Measurements from ENCODE around the gene OR8K3. TPM values are rescaled to one million over a fixed set of nuclear protein-coding genes. Genes with fewer than 3 reads are reported as not detected.

The OR8K3 gene
- polyA plus RNA-seq, 2 of the 4 experiments (the other 2 are of a cell fraction) = not detected

GRCh38 chr11:56307836-56308235 lies 7.1 kb upstream of the OR8K3 start (continued):
- TF ChIP-seq CTCF (IDR thresholded peaks at IDR 0.05) = no peak
- TF ChIP-seq PBX3 (IDR thresholded peaks at IDR 0.05) = no peak
- no peak for TF ChIP-seq CEBPB (IDR thresholded peaks at IDR 0.05)
- no peak for TF ChIP-seq MAFK (IDR thresholded peaks at IDR 0.05; ENCODE audit: partially characterized antibody)
- no peak for TF ChIP-seq RNF2 (IDR thresholded peaks at IDR 0.05; ENCODE audit: borderline replicate concordance, low read depth)

- 13% methylated on average over 8 of the region's 34 CpGs for WGBS (ENCODE audit: missing lambda C conversion rate)
- DNase-seq (ENCODE audit: low read depth in 1 of 2, low spot score in 1 of 2) (no peak), ATAC-seq (no peak), FAIRE-seq (no peak)
- CTCF ChIA-PET = no interaction called here
- Histone ChIP-seq H3K4me3 (no peak overlapping the region), H3K27ac (no peak overlapping the region), H3K4me1 (no peaks in the 10 kb centered on the region), H3K9me3 (no peaks in the 10 kb centered on the region), H3K4me2 (no peak overlapping the region)
- TF ChIP-seq PHF8 (IDR thresholded peaks at IDR 0.05; ENCODE audit: borderline replicate concordance, low read depth) (no peak), CHD2 (IDR thresholded peaks at IDR 0.05; ENCODE audit: low read length, partially characterized antibody) (no peak), CBX2 (IDR thresholded peaks at IDR 0.05; ENCODE audit: borderline replicate concordance, low read depth) (no peak), CTCF (IDR thresholded peaks at IDR 0.05) (no peak), HOXA7 (CRISPR knock-in tag; IDR thresholded peaks at IDR 0.05) (no peak), CHD4 (IDR thresholded peaks at IDR 0.05; ENCODE audit: borderline replicate concordance) (no peak), FOSL2 (IDR thresholded peaks at IDR 0.05) (no peak), FOSL2 (CRISPR knock-in tag; IDR thresholded peaks at IDR 0.05) (no peak), BCL3 (IDR thresholded peaks at IDR 0.05) (no peak), RAD21 (conservative IDR thresholded peaks at IDR 0.05 in 1 of 2, IDR thresholded peaks at IDR 0.05 in 1 of 2) (no peak), ZSCAN20 (CRISPR knock-in tag; IDR thresholded peaks at IDR 0.05) (no peak), TFCP2L1 (CRISPR knock-in tag; IDR thresholded peaks at IDR 0.05) (no peak), ATOH8 (CRISPR knock-in tag; IDR thresholded peaks at IDR 0.05; ENCODE audit: low read depth) (no peak), EHMT2 (IDR thresholded peaks at IDR 0.05; ENCODE audit: low read depth) (no peak), KDM1A (IDR thresholded peaks at IDR 0.05; ENCODE audit: low read depth) (no peak), MAZ (IDR thresholded peaks at IDR 0.05; ENCODE audit: borderline replicate concordance, low read depth, low read length) (no peak)
- POLR2A ChIA-PET = no interaction called here
These were observed 17.0 kb downstream of the OR8K3 start for GRCh38 chr11:56331861-56332491.
